H1 (cell line): ENCODE measurements around the gene SAPCD1. TPM values are rescaled to one million over a fixed set of nuclear protein-coding genes. Genes with fewer than 3 reads are reported as not detected.

Experiments
- CTCF ChIA-PET: fragments of 300-600 bp; sonication (Branson Sonifier 250); formaldehyde crosslinking; loops from one replicate; lab custom pipeline; 2021; ENCODE audit not compliant: partially characterized antibody; lab: Charles Lee
- POLR2A ChIA-PET: fragments of 300-600 bp; sonication (Branson Sonifier 250); formaldehyde crosslinking; loops from one replicate; lab custom pipeline; 2021; ENCODE audit warnings: inconsistent platforms; ENCODE audit not compliant: partially characterized antibody; lab: Charles Lee
- DNase-seq, 2 experiments: peaks; one replicate each; pipeline versions ENCODE4 v3.0.0 to v3.0.0-alpha.2; 2010 to 2022; ENCODE audit warnings: low spot score in 2 of 2, low read depth in 1 of 2, mixed read lengths in 1 of 2
- FAIRE-seq: peaks from 2 replicates; lab custom pipeline; 2011; peaks lifted over from hg19 to GRCh38; lab: Jason Lieb, UNC
- H2AFZ ChIP-seq: 2 replicates; pipeline ENCODE4 v1.8.1; 2012; ENCODE audit warnings: low read length, inconsistent platforms
- H2AK5ac ChIP-seq: 2 replicates; pipeline ENCODE4 v1.6.1; 2013; ENCODE audit warnings: low read depth, low read length
- H2BK120ac ChIP-seq: replicated peaks from 2 replicates; pipeline ENCODE3; 2013; ENCODE audit warnings: low read depth, low read length, inconsistent platforms
- H2BK12ac ChIP-seq: 2 replicates; pipeline ENCODE4 v1.6.1; 2013; ENCODE audit warnings: low read depth, low read length
- H2BK15ac ChIP-seq: 2 replicates; pipeline ENCODE4 v1.6.1; 2013; ENCODE audit warnings: low read length
- H2BK20ac ChIP-seq: 2 replicates; pipeline ENCODE4 v1.6.1; 2013; ENCODE audit warnings: low read length
- H2BK5ac ChIP-seq: 2 replicates; pipeline ENCODE4 v1.6.1; 2013; ENCODE audit warnings: low read depth, low read length
- H3K14ac ChIP-seq: 2 replicates; pipeline ENCODE4 v1.6.1; 2013; ENCODE audit warnings: inconsistent platforms; ENCODE audit not compliant: insufficient read length
- H3K18ac ChIP-seq: 2 replicates; pipeline ENCODE4 v1.6.1; 2013; ENCODE audit warnings: low read length; ENCODE audit errors: extremely low read depth
- H3K23ac ChIP-seq: 2 replicates; pipeline ENCODE4 v1.6.1; 2013; ENCODE audit warnings: inconsistent platforms; ENCODE audit not compliant: insufficient read length
- H3K23me2 ChIP-seq: 2 replicates; pipeline ENCODE4 v1.6.1; 2013; ENCODE audit warnings: low read depth, low read length
- H3K27ac ChIP-seq: 2 replicates; pipeline ENCODE4 v1.6.1; 2011; ENCODE audit warnings: low read depth, low read length, inconsistent platforms
- H3K27me3 ChIP-seq, 4 experiments: replicated peaks in 1 of 4; 1 replicate in 1 of 4; 2 replicates in 3 of 4; pipeline versions ENCODE4 v1.6.1 to v1.8.1; 2011 to 2013; ENCODE audit warnings: low read length in 3 of 4, mild to moderate bottlenecking in 3 of 4, inconsistent platforms in 2 of 4, mixed read lengths in 2 of 4, moderate library complexity in 1 of 4; ENCODE audit not compliant: control insufficient read depth in 3 of 4, insufficient read depth in 3 of 4; ENCODE audit errors: extremely low read depth in 1 of 4
- H3K36me3 ChIP-seq, 4 experiments: 2 replicates each; pipeline versions ENCODE4 v1.6.1 to v1.8.1; 2011 to 2013; ENCODE audit warnings: mild to moderate bottlenecking in 4 of 4, low read length in 3 of 4, moderate library complexity in 2 of 4, control low read depth in 1 of 4, inconsistent platforms in 1 of 4; ENCODE audit not compliant: insufficient read depth in 4 of 4, control insufficient read depth in 2 of 4
- H3K4ac ChIP-seq: replicated peaks from 2 replicates; pipeline ENCODE3; 2013; ENCODE audit warnings: low read length, low read depth, mixed read lengths, inconsistent platforms; ENCODE audit not compliant: insufficient read length
- H3K4me1 ChIP-seq, 4 experiments: replicated peaks in 1 of 4; 1 replicate in 1 of 4; 2 replicates in 3 of 4; pipeline versions ENCODE4 v1.6.1 to v1.8.1; 2011 to 2013; ENCODE audit warnings: low read length in 3 of 4, inconsistent platforms in 2 of 4, mixed read lengths in 1 of 4; ENCODE audit not compliant: insufficient read depth in 4 of 4, control insufficient read depth in 3 of 4
- H3K4me2 ChIP-seq, 2 experiments: 2 replicates each; pipeline versions ENCODE4 v1.6.1 to v1.8.1; 2011 to 2013; ENCODE audit warnings: low read depth in 2 of 2, low read length in 2 of 2, control low read depth in 1 of 2, inconsistent platforms in 1 of 2, mild to moderate bottlenecking in 1 of 2; ENCODE audit not compliant: insufficient read depth in 1 of 2
- H3K4me3 ChIP-seq, 4 experiments: fragments of 200-600, 300-600 bp in 1 of 4; sonication (generic), shearing (Covaris generic), sonication (Bioruptor Twin) in 1 of 4; 2 replicates each; pipeline versions ENCODE4 v1.5.1 to v1.8.1; 2011 to 2016; ENCODE audit warnings: low read length in 4 of 4, low read depth in 3 of 4, control low read depth in 2 of 4, inconsistent platforms in 2 of 4, mild to moderate bottlenecking in 2 of 4, mixed read lengths in 1 of 4, moderate library complexity in 1 of 4; ENCODE audit not compliant: insufficient read depth in 2 of 4; ENCODE audit errors: extremely low read depth in 1 of 4
- H3K56ac ChIP-seq: replicated peaks from 2 replicates; pipeline ENCODE3; 2013; ENCODE audit warnings: low read depth, mild to moderate bottlenecking, mixed read lengths, low read length, inconsistent platforms; ENCODE audit not compliant: insufficient read length
- H3K79me1 ChIP-seq: 2 replicates; pipeline ENCODE4 v1.6.1; 2013; ENCODE audit warnings: low read depth, low read length, control low read depth
- H3K79me2 ChIP-seq, 2 experiments: 2 replicates each; pipeline versions ENCODE4 v1.6.1 to v1.8.1; 2012 to 2013; ENCODE audit warnings: low read length in 2 of 2, mild to moderate bottlenecking in 2 of 2, inconsistent platforms in 1 of 2; ENCODE audit not compliant: insufficient read depth in 2 of 2, control insufficient read depth in 1 of 2
- H3K9ac ChIP-seq, 4 experiments: replicated peaks in 1 of 4; 1 replicate in 1 of 4; 2 replicates in 3 of 4; pipeline versions ENCODE4 v1.6.1 to v1.8.1; 2011 to 2013; ENCODE audit warnings: low read depth in 3 of 4, low read length in 3 of 4, control low read depth in 2 of 4, mild to moderate bottlenecking in 2 of 4, moderate library complexity in 2 of 4, inconsistent platforms in 1 of 4; ENCODE audit errors: extremely low read depth in 1 of 4
- H3K9me3 ChIP-seq, 2 experiments: 2 replicates each; pipeline versions ENCODE4 v1.6.1 to v1.8.1; 2012 to 2013; ENCODE audit warnings: mild to moderate bottlenecking in 2 of 2, moderate library complexity in 2 of 2, control low read depth in 1 of 2, inconsistent platforms in 1 of 2, low read depth in 1 of 2, low read length in 1 of 2, mixed read lengths in 1 of 2; ENCODE audit not compliant: insufficient read depth in 2 of 2
- H4K20me1 ChIP-seq, 2 experiments: replicated peaks in 1 of 2; 2 replicates each; pipeline versions ENCODE3 to v1.8.1; 2011 to 2013; ENCODE audit warnings: inconsistent platforms in 2 of 2, low read length in 2 of 2, mild to moderate bottlenecking in 1 of 2; ENCODE audit not compliant: insufficient read depth in 2 of 2, control insufficient read depth in 1 of 2
- H4K5ac ChIP-seq: 2 replicates; pipeline ENCODE4 v1.6.1; 2013; ENCODE audit warnings: low read length, low read depth, mixed read lengths, inconsistent platforms; ENCODE audit not compliant: insufficient read length
- H4K8ac ChIP-seq: 2 replicates; pipeline ENCODE4 v1.8.0; 2013; ENCODE audit warnings: mild to moderate bottlenecking, moderate library complexity, low read length, inconsistent platforms; ENCODE audit not compliant: insufficient read depth; ENCODE audit errors: extremely low read depth
- H4K91ac ChIP-seq: replicated peaks from 2 replicates; pipeline ENCODE3; 2013; ENCODE audit warnings: low read length, mixed read lengths, inconsistent platforms; ENCODE audit not compliant: insufficient read length
- BRCA1 ChIP-seq: IDR thresholded peaks from 2 replicates; pipeline ENCODE4 v1.6.1; 2012; ENCODE audit warnings: low read depth, low read length, improper control_type of control experiment
- CEBPB ChIP-seq: IDR thresholded peaks from 2 replicates; pipeline ENCODE4 v1.6.1; 2012; ENCODE audit warnings: low read depth, low read length
- EGR1 ChIP-seq: IDR thresholded peaks from 2 replicates; pipeline ENCODE4 v1.6.1; 2011; ENCODE audit warnings: low read depth, low read length, borderline replicate concordance
- KDM4A ChIP-seq: IDR thresholded peaks from one replicate; pipeline ENCODE4 v1.7.1; 2012; ENCODE audit warnings: low read depth, mild to moderate bottlenecking, moderate library complexity, low read length, inconsistent platforms; ENCODE audit not compliant: severe bottlenecking
- MAFK ChIP-seq: IDR thresholded peaks from 2 replicates; pipeline ENCODE4 v1.6.1; 2012; ENCODE audit warnings: low read depth, mild to moderate bottlenecking, improper control_type of control experiment, low read length
- NRF1 ChIP-seq: IDR thresholded peaks from 2 replicates; pipeline ENCODE4 v1.6.1; 2011; ENCODE audit warnings: mild to moderate bottlenecking, low read depth, low read length, improper control_type of control experiment
- PHF8 ChIP-seq: fragments of 200-600 bp; sonication (generic); conservative IDR thresholded peaks from 2 replicates; pipeline ENCODE4 v1.7.1; 2012; ENCODE audit warnings: low read depth, mild to moderate bottlenecking, inconsistent platforms, low read length, moderate library complexity
- POLR2AphosphoS5 ChIP-seq: IDR thresholded peaks from 2 replicates; pipeline ENCODE4 v1.6.1; 2011; ENCODE audit warnings: low read depth, low read length
- RAD21 ChIP-seq, 2 experiments: IDR thresholded peaks in 1 of 2; conservative IDR thresholded peaks in 1 of 2; 2 replicates each; pipeline ENCODE4 v1.6.1; 2011; ENCODE audit warnings: low read depth in 2 of 2, low read length in 2 of 2, improper control_type of control experiment in 1 of 2, inconsistent platforms in 1 of 2, mild to moderate bottlenecking in 1 of 2, moderate library complexity in 1 of 2
- SIX5 ChIP-seq: IDR thresholded peaks from 2 replicates; pipeline ENCODE4 v1.6.1; 2011; ENCODE audit warnings: mild to moderate bottlenecking, low read depth, low read length
- SP4 ChIP-seq: IDR thresholded peaks from 2 replicates; pipeline ENCODE4 v1.6.1; 2012; ENCODE audit warnings: low read length, inconsistent platforms
- WGBS, 2 experiments: shearing (Covaris generic) in 1 of 2; methylation state at CpG; one replicate each; pipeline versions ENCODE4 v1.1.6 to v1.1.7; 2013 to 2015; ENCODE audit warnings: low lambda C conversion rate in 2 of 2, mixed read lengths in 2 of 2, inconsistent platforms in 1 of 2, low coverage in 1 of 2, missing lambda C conversion rate in 1 of 2; ENCODE audit not compliant: insufficient replicate concordance in 2 of 2, insufficient coverage in 1 of 2, insufficient read length in 1 of 2; ENCODE audit errors: extremely low coverage in 1 of 2, missing lambda C conversion rate in 1 of 2; 5-methylcytosine and 5-hydroxymethylcytosine counted together
- long read RNA-seq, 2 experiments: library from RNA in 1 of 2; library from capped mRNA in 1 of 2; stranded (forward); transcript quantifications; one replicate each; pipeline ENCODE4 v2.0.0, GENCODE V29; 2021; ENCODE audit warnings: inconsistent platforms in 1 of 2
- polyA minus RNA-seq, 3 experiments: library from RNA; depleted of rRNA, polyadenylated mRNA; stranded (reverse); fragments of >200 nt; gene quantifications; 1 replicate in 2 of 3; 2 replicates in 1 of 3; pipeline ENCODE4 v1.2.3, GENCODE V29; 2011
- polyA plus RNA-seq, 7 experiments: library from polyadenylated mRNA; depleted of rRNA in 3 of 7; stranded (reverse) in 5 of 7; unstranded in 2 of 7; fragments of >200 nt in 5 of 7; fragments of 200-250 nt in 2 of 7; gene quantifications; 1 replicate in 5 of 7; 2 replicates in 1 of 7; 4 replicates in 1 of 7; pipeline versions ENCODE4 v1.2.1 to v1.2.3, GENCODE V29; 2011 to 2013; ENCODE audit warnings: missing spikeins in 2 of 7, mixed read lengths in 2 of 7
- total RNA-seq: library from RNA; stranded (reverse); fragmentation: NEBNext Ultra II Directional; extraction: Animal tissue kit (Norgen Biotek cat#: 25700); gene quantifications from 2 replicates; pipeline ENCODE4 v1.2.1, GENCODE V29; 2021

The SAPCD1 gene
- total RNA-seq (3.4 and 5.9 TPM in 2 replicates), polyA plus RNA-seq (2011; rRNA removed) (3.1 and 4.4 TPM in 2 replicates), polyA minus RNA-seq (2011; rRNA and poly(A)+ RNA removed) (1.4 TPM in 1 of 2 replicates, not detected in the other)
- 8.2 TPM for polyA plus RNA-seq (2011; cell fraction: cytosol; rRNA removed)
- 40.1 TPM for polyA plus RNA-seq (2011; cell fraction: nucleus; rRNA removed)
- 6.1 to 13.3 TPM (median 9.4 TPM) in 4 replicates for polyA plus RNA-seq (2012, experiment 1 of 2)
- polyA plus RNA-seq (2012, experiment 2 of 2) = 0.63 TPM
- 2.0 TPM for polyA plus RNA-seq (2013, experiment 1 of 2)
- 1.9 TPM for polyA plus RNA-seq (2013, experiment 2 of 2)
- polyA minus RNA-seq (2011; cell fraction: cytosol; rRNA and poly(A)+ RNA removed) = 1.5 TPM
- 1.7 TPM for polyA minus RNA-seq (2011; cell fraction: nucleus; rRNA and poly(A)+ RNA removed)
- long read RNA-seq, experiment 1 = 0 reads
- long read RNA-seq, experiment 2, partial matches to known transcripts = 0 of 1 reads
- long read RNA-seq, experiment 2, other reads (novel, unspliced or antisense) = 0 of 1 reads

- no peaks in the 10 kb centered on the region for H3K27me3 ChIP-seq
- H4K5ac ChIP-seq = no peak within 1 kb of the TSS
- POLR2A ChIA-PET = interaction anchor here (0.6 to 6.3 kb wide), 6 partner anchors 9 to 59 kb away, joined by 3 to 38 read pairs (median 7); partner anchors contain the start of genes ABHD16A, CLIC1 and MSH5
- H4K91ac ChIP-seq = peak within 1 kb of the TSS; percentile 31
- H3K79me2 ChIP-seq = no peaks in the 10 kb centered on the region
- no peak within 1 kb of the TSS for H3K4me3 ChIP-seq
- no peak within 1 kb of the TSS for H3K18ac ChIP-seq
- no peak within 1 kb of the TSS for H2AK5ac ChIP-seq
- no peak for DNase-seq
- H3K79me1 ChIP-seq = no peaks in the 10 kb centered on the region
- 0 out of 2 replicates have a peak within 1 kb of the TSS, but pooled peaks have one; percentile 12 for H2BK15ac ChIP-seq
- H2BK5ac ChIP-seq = peak within 1 kb of the TSS; percentile 20; the same call in 1 of the 2 replicates
- no peak within 1 kb of the TSS for H2BK12ac ChIP-seq
- CTCF ChIA-PET = interaction anchor here (1.3 to 1.6 kb wide), 4 partner anchors 11 to 29 kb away, joined by 3 to 4 read pairs (median 3); no protein-coding TSS in a partner anchor
- no peak within 1 kb of the TSS; the same call in 1 of the 2 replicates for H4K8ac ChIP-seq
- no peak within 1 kb of the TSS for H3K14ac ChIP-seq
- H4K20me1 ChIP-seq = no peaks in the 10 kb centered on the region
- no peak within 1 kb of the TSS for H3K23ac ChIP-seq
- H3K9me3 ChIP-seq = no peaks in the 10 kb centered on the region
- H3K27ac ChIP-seq = 0 out of 2 replicates have a peak within 1 kb of the TSS, but pooled peaks have one; percentile 32
- no peak for FAIRE-seq
- H3K36me3 ChIP-seq = peaks cover 0 to 16% (median 1%) of the 10 kb centered on the region in 4 experiments; a peak in 3 of 8 replicates
- peaks cover 0 to 9% (median under 1%) of the 10 kb centered on the region in 4 experiments; a peak in 4 of 7 replicates for H3K4me1 ChIP-seq
- H3K4me2 ChIP-seq = peak within 1 kb of the TSS in 1 of 2 experiments; percentile 6; a peak in 1 of 4 replicates
- WGBS, 2 experiments = 86% methylated on average over 4 of the region's 4 CpGs; no CpG with 5 or more reads in 1 of the 2 experiments
- H2BK20ac ChIP-seq = no peak within 1 kb of the TSS
- H2BK120ac ChIP-seq = no peak within 1 kb of the TSS
- no peak within 1 kb of the TSS for H2AFZ ChIP-seq
- no peak within 1 kb of the TSS for H3K4ac ChIP-seq
- no peak within 1 kb of the TSS for H3K56ac ChIP-seq
- no peak within 1 kb of the TSS; a peak in 1 of 7 replicates for H3K9ac ChIP-seq
- peaks cover 3% of the 10 kb centered on the region; the same call in 1 of the 2 replicates for H3K23me2 ChIP-seq
- TF ChIP-seq SP4 (no peak), PHF8 (no peak), CEBPB (no peak), BRCA1 (no peak), POLR2AphosphoS5 (no peak), NRF1 (no peak), MAFK (no peak), EGR1 (no peak), SIX5 (no peak), KDM4A (no peak), RAD21 (IDR thresholded peaks at IDR 0.05 in 1 of 2, conservative IDR thresholded peaks at IDR 0.05 in 1 of 2; ENCODE audit: low read depth in 2 of 2, low read length in 2 of 2) (no peak)
These were observed at the start of gene SAPCD1 for GRCh38 chr6:31762356-31762755. TSS of gene SAPCD1 (plus strand) at chr6:31762656. CDS start at chr6:31763055, 399 bp downstream.
